ENCODE measurements around the gene VPS33B.

Gene VPS33B

GRCh38 chr15:90972133-90972532 lies 50.3 kb downstream of the VPS33B start:
- no peak for DNase-seq

DNA sequence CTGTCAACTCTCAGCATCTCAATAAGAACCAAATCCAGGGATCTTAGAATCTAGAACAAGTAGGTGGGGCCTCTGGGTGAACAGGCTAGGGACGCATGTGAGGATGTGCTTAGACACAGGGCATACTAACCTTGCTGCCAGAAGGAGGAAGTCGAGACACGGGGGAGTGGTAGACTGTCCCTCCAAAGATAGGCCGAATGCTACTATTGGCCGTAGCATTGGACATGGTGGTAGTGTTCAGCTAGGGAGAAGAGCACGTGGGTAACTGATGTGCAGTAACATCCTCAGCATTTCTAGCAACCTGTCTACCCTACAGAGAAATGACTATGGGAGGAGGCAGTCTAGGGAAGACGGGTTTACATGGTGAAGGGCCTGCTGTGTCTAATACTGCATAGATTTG lies 52.1 kb downstream of the VPS33B start:
- DNase-seq, result no peak

- no peak for DNase-seq
Observed at GRCh38 chr15:90968434-90968833, 54.0 kb downstream of the VPS33B start.

DNA sequence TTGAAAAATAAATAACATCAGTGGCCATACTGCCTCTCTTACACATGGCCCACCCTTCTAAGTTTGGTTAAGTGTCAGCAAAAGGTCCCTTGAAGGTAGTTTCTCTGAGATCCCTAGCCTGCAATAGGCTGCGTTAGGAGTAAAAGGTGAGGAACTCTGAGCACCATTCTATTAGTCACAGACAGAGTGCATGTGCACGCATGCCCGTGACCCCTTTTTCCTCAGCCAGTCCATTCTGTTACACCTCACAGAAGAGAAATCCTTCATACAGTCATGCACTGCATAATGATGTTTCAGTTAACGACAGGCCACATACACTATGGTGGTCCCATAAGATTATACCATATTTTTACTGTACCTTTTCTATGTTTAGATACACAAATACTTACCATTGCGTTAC lies 55.2 kb downstream of the VPS33B start:
- DNase-seq, result no peak

DNA sequence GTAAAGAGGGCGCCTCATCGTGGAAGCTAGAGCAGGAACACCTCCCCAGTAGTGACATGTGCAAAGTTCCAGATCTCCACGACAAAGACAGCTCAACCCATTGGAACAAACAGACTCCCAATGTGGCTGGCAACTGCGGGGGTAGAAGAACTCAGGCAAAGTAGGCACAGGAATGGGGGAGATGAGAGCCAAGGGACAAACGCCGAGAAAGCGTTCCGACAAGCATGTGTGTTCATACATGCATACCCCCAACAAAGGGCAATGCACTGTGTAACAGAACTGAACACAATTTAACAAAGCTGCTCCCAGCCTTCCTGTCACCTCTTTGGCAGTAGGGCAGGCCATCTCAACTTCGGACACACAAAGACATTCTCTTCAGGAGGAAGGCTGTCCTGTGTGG lies 56.1 kb downstream of the VPS33B start:
- no peak for DNase-seq

DNA sequence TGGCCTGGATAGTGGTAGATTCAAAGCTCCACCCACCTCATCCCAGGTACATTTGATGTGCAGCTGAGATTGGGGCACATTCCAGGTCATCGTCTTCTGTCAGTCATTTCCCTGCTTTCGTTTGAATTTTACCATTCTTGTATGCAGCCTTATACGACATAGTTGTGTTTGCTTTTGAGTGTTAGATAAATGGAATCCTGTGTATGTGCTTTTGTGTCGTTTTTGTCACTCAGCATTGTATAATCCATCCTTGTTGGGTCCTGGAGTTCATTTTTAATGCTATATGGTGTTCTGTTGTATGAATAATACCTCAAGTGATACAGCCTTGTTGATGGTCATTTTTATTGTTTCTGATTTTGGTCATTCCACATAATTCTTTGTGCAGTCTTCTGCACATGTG lies 60.4 kb downstream of the VPS33B start:
- DNase-seq, result no peak

DNA sequence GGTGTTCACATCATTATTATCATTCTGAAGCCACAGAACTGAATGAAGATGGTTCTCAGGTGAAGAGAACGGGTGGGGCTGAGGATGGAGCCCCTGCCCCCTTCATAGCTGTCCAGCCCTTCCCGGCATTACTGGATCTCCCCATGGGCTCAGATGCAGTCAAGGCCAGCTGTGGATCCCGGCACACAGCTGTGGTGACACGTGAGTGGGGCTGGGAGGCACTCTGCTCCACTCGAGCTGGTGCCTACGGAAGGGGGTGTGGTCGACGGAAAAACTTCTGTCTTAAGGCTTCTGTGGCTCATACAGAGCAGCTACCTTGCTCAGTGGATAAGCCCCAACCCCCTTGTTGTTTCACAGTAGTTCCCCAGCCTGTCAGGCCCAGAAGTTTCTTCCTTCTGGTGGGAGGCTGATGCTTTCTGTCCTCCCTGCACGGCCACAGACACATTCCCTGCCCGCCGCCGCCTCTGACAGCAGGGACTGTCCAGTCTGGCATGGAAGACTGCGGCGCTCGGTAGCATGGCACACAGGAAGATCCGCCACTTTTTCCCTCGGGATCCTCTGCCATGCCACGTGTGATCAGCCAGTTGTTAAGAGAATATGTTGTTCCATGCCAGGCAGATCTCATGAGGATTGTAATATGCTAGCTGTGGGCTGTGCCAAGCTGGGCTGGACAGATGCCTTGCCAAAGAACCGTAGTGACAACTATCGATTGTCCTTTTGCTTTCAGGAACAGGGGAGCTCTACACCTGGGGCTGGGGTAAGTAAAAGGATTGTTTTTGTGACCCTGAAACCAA lies 61.9 kb downstream of the VPS33B start:
- DNase-seq, result no peak

- DNase-seq, result no peak
Observed at GRCh38 chr15:90959894-90960293, 62.5 kb downstream of the VPS33B start.

DNA sequence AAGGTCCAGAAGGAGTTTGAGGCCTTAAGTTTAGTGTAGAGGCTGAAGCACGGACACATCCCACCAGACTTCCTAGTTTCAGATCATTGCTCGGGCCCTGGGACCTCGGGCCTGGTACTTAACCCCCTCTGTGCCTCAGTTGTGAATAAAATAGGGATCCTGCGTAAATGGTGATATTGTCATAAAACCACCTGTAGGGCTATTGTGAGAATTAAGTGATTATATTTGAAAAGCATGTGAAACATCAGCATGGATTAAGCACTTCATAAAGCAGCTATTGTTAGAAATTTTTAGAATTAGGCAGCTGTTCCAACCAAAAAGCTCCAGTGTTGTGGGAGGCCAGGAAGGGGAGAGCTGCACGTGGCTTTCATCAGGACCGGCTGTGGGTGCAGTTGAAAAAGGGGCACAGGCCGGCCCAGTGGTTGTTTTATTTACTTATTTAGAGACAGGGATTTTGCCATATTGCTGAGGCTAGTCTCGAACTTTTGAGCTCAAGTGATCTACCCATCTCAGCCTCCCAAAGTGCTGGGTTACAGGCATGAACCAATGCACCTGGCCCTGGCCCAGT lies 63.3 kb downstream of the VPS33B start:
- DNase-seq, result no peak

GRCh38 chr15:90957791-90958190 lies 64.6 kb downstream of the VPS33B start:
- DNase-seq, result no peak

- no peak for DNase-seq
Observed at GRCh38 chr15:90957031-90957790, 65.2 kb downstream of the VPS33B start.

DNA sequence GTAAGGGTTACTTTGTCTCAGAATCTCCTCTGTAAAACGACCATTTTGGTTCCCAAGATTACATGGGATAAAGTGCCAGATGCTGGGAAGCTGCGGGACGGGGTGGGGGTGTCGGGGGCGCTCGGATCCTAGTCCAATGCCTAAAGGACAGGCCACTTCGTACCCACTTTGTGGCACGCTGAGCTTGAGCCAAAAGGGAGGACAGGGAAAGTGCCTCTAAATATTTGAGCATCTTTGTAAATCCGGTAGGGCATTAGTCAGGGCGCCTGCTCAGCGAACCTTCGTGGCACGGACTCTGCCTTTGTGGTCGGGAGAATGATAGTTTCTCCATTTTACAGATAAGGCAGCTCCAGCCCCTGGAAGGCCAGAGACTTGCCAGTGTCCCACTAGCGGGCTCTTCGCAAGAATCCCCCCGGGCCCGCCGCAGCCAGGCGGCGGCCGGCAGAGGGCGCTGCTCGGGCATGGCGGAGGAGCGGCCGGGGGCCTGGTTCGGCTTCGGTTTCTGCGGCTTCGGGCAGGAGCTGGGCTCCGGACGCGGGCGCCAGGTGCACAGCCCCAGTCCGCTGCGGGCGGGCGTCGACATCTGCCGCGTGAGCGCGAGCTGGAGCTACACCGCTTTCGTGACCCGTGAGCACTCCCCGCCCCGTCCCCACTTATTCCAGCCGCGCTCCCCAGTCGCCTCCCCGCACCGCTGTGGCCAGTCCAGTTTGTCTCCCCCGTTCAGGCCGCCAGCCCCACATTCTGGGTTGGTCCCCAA lies 65.9 kb downstream of the VPS33B start:
- DNase-seq, result peak; percentile 64 to 69

- no peak for DNase-seq
Observed at GRCh38 chr15:90955624-90956273, 66.6 kb downstream of the VPS33B start.

DNA sequence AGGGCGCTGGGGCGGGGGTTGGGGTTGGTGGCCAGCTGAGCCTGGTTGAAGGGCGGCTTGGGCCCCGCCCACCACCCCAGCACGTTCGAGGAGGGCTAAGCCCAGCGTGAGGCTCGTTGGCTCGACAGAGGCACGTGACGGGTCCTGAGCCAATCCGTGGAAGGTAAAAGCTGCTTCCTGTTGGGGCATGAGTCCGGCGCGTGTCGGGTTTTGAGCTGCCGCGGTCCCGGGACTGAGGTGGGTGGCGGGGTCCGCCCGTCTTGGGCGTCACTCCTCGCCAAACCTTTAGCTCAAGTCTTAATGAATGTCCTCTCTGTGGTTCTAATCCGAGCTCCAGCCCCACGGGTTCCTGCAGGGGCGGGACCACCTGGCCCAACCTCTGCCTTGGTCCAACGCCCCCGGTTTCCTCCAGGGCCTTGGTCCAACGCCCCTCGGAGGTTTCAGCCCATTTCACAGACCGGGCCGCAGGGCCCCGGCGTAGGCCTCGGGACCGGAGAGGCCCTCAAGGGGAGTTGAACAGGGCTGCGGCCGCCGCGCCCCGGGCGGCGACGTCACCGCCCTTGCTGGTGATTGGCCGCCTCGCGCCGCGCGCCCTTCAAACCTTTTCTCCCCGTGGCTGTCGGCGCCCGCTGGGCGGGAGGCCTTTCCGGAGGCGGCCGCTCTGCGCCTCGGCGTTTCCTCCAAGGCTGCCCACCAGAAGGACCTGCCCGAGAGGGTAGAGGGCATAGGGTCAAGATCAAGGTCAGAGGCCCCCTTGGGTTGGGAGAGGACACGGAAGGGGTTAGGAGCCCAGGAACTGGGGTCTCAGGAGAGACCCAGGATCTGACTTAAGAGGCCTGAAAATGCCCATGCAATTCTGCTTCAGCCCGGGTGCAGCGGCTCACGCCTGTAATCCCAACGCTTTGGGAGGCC lies 67.4 kb downstream of the VPS33B start, which contains the start of gene RCCD1:
Gene RCCD1 (plus strand): TSS at position 173 of the 912 bp plus-strand sequence. CDS start 1,851 bp downstream, outside the sequence.
- peak; percentile 90 to 92 for DNase-seq

GRCh38 chr15:90953947-90954711 lies 68.3 kb downstream of the VPS33B start:
- no peak for DNase-seq

DNA sequence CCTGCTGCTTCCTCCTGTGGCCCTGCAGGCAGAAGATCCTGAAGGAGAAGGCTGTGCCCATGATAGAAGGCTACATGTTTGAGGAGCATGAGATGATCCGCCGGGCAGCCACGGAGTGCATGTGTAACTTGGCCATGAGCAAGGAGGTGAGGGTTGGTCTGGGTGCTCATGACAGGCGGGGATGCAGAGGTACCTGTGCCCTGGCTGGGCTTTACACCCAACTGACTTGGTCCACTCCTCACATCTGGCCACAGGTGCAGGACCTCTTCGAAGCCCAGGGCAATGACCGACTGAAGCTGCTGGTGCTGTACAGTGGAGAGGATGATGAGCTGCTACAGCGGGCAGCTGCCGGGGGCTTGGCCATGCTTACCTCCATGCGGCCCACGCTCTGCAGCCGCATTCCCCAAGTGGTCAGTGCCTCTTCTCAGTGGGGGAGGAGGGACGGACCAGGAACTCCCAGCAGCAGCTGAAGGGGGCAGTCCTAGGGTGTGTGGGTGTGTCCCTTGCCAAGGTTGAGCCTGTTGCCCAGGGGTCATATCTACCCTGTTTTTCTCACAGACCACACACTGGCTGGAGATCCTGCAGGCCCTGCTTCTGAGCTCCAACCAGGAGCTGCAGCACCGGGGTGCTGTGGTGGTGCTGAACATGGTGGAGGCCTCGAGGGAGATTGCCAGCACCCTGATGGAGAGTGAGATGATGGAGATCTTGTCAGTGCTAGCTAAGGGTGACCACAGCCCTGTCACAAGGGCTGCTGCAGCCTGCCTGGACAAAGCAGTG lies 69.3 kb downstream of the VPS33B start:
- DNase-seq, result no peak

- DNase-seq, result no peak
Observed at GRCh38 chr15:90950676-90951075, 71.7 kb downstream of the VPS33B start.

DNA sequence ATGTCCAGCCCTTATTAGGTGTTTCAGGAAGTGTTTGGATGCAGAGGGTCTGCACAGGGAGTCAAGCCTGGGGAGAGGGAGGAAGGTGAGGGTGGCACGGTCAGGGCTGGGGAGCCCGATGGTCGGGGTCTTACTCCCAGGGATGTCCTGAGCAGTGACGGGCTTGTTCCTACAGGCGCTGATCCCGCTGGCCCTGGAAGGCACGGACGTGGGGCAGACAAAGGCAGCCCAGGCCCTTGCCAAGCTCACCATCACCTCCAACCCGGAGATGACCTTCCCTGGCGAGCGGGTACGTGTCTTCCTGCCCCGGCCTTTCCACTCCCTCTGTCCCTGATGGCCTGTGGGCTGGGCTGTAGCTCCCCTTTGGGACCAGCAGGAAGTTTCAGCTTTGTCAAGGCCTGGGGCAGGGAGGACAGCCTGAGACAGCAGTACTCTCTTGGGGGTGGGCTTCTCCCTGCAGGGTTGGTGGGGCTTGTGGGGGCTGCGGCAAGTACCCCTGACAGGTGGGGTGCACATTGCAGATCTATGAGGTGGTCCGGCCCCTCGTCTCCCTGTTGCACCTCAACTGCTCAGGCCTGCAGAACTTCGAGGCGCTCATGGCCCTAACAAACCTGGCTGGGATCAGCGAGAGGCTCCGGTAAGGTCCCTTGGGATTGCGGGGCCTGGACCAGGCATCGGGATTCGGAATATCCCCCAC lies 72.3 kb downstream of the VPS33B start:
- DNase-seq, result no peak
